KOPT-K1 (cell line): ENCODE data around the gene SLC48A1.
A peak's percentile ranks its signal among the peaks of the same experiment; 100 is the strongest.

Experiments used
- H3K27ac ChIP-seq: fragments of 200-600 bp; sonication (generic); 2 replicates; pipeline ENCODE4 v1.5.1; 2016; ENCODE audit warnings: antibody characterized with exemption, mild to moderate bottlenecking, low read depth, low read length; ENCODE audit not compliant: poor library complexity, severe bottlenecking
- H3K36me3 ChIP-seq: fragments of 200-600 bp; sonication (generic); 2 replicates; pipeline ENCODE4 v1.5.1; 2017; ENCODE audit warnings: antibody characterized with exemption, mild to moderate bottlenecking, low read length, moderate library complexity; ENCODE audit not compliant: insufficient read depth
- H3K9me3 ChIP-seq: fragments of 200-600 bp; sonication (generic); 2 replicates; pipeline ENCODE4 v1.5.1; 2017; ENCODE audit warnings: antibody characterized with exemption, low read length, mild to moderate bottlenecking; ENCODE audit not compliant: insufficient read depth, poor library complexity, severe bottlenecking

SLC48A1 gene

DNA sequence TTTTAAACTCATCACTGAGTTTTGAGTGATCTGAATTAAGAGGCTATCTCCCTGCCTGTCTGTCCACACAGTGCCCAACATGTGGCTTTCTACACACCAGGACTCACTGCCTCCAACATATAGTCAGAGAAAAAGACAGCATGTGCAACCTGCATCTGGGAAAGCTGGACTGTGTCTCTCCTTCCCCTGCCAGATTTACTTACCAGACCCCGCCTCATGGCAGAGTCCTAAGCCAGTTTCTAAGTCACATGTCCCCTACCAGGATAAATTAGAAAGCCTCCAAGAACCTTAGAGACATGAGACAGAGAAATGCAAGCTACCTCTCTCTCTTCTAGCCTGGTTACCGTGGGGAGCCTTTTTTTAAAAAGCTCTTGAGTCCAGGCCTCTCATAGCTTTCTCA is 49.4 kb downstream of the SLC48A1 start:
- Histone ChIP-seq H3K9me3 (no peaks in the 10 kb centered on the region), H3K27ac (peak overlapping the region; percentile 82), H3K36me3 (0 out of 2 replicates have a peak, but pooled peaks cover 9% of the 10 kb centered on the region)

GRCh38 chr12:47822863-47823262 is 49.8 kb downstream of the SLC48A1 start:
- H3K9me3 ChIP-seq, result no peaks in the 10 kb centered on the region
- peak overlapping the region; percentile 82 for H3K27ac ChIP-seq
- 0 out of 2 replicates have a peak, but pooled peaks cover 5% of the 10 kb centered on the region for H3K36me3 ChIP-seq

DNA sequence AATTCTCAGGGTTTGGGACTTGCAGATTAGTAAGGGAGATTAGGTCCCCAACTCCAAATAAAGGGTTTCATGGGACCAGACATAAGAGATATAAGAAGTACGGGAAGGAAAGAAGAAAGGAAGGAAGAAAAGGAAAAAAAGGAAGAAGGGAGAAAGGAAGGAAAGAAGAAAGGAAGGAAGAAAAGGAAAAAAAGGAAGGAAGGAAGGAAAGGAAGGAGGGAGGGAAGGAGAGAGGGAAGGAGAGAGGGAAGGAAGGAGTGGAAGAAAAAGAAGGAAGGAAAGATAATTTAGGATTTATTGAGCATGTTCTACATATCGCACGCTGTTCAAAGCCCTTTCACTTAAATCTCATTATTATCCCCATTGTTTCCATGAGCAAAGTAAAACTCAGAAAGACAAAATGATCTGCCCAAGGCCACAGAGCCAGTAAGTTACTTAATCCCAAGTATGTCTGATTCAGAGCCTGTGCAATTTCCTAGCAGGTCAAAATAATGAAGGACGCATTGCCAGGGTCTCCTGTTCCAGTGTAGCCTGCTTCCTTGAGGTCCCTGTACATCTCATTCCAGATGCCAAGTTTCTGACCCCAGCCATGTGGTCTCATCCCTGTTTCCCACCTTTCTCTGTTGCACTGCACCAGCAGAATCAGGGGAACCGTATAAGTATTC is 50.5 kb downstream of the SLC48A1 start:
- H3K36me3 ChIP-seq, result no peaks in the 10 kb centered on the region
- peak overlapping the region; percentile 82 for H3K27ac ChIP-seq
- no peaks in the 10 kb centered on the region for H3K9me3 ChIP-seq

GRCh38 chr12:47824198-47824597 is 51.2 kb downstream of the SLC48A1 start:
- H3K9me3 ChIP-seq, result no peaks in the 10 kb centered on the region
- H3K36me3 ChIP-seq, result no peaks in the 10 kb centered on the region
- H3K27ac ChIP-seq, result peak overlapping the region; percentile 82

GRCh38 chr12:47824635-47825034 is 51.6 kb downstream of the SLC48A1 start:
- Histone ChIP-seq H3K27ac (peak overlapping the region; percentile 82), H3K9me3 (no peaks in the 10 kb centered on the region), H3K36me3 (no peaks in the 10 kb centered on the region)

DNA sequence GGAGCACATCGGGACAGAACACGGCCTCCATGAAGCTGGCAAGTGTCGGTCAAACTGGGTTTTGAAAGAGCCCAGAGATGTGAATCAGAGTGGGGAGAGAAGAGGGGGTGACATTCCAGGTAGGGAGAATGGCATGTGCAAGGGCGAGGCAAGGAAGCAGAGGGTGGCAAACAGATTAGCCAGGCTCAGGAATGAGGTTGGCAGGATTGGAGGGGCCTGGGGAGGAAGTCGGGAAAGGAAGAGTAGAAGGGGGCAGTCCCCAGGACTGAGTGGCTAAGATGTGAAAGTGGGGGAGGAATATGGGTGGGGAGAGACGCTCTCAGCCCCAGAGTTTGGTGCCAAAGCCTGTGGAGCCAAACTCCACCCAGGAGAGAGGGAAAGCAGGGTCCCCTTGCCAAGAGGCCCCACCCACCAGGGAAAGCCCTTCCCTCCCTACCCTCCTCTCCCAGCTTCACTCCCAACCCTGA is 52.2 kb downstream of the SLC48A1 start:
- Histone ChIP-seq H3K9me3 (no peaks in the 10 kb centered on the region), H3K36me3 (no peaks in the 10 kb centered on the region), H3K27ac (peak overlapping the region; percentile 82)

GRCh38 chr12:47828008-47828975 is 55.3 kb downstream of the SLC48A1 start:
- no peaks in the 10 kb centered on the region for H3K36me3 ChIP-seq
- H3K9me3 ChIP-seq, result no peaks in the 10 kb centered on the region
- peak overlapping the region; percentile 38 for H3K27ac ChIP-seq

DNA sequence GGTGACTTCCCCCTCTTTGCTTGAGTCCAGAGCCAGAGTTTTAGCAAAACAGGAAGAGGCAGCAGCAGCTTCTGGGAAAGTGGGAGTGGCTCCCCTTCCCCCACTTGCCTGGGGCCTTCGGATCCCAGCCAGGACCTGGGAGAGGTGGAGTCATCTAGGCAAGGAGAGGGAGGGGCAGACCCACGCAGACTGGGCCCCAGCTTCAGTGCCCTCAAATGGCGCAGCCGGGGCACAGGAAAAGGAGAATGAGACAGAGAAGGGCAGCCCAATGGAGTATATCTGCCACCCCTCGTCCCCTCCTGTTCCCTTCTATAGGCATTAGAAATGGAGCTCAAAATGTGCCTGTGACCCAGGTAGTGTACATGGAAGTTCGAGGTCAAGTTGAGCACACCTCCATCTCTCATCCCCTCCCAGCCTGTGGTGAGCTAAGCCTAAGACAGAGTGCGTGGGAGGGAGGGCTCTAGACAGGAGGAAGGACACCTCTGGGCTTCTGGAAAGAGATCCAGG is 56.0 kb downstream of the SLC48A1 start:
- Histone ChIP-seq H3K36me3 (no peaks in the 10 kb centered on the region), H3K27ac (peak overlapping the region; percentile 38), H3K9me3 (no peaks in the 10 kb centered on the region)

GRCh38 chr12:47829584-47829983 is 56.5 kb downstream of the SLC48A1 start:
- Histone ChIP-seq H3K9me3 (no peaks in the 10 kb centered on the region), H3K27ac (peak overlapping the region; percentile 38)

More at GRCh38 chr12:47829584-47829983, 56.5 kb downstream of the SLC48A1 start:
- no peaks in the 10 kb centered on the region for H3K36me3 ChIP-seq
